NOMO-1 treated with DMSO at 0.1 percent for 48 hours (cell line): ENCODE measurements around the gene SOCS7.

ENCODE experiments used
- DNase-seq: peaks from one replicate; lab custom pipeline; 2025; ENCODE audit not compliant: unreplicated experiment; lab: John Stamatoyannopoulos, UW

Gene SOCS7

DNA sequence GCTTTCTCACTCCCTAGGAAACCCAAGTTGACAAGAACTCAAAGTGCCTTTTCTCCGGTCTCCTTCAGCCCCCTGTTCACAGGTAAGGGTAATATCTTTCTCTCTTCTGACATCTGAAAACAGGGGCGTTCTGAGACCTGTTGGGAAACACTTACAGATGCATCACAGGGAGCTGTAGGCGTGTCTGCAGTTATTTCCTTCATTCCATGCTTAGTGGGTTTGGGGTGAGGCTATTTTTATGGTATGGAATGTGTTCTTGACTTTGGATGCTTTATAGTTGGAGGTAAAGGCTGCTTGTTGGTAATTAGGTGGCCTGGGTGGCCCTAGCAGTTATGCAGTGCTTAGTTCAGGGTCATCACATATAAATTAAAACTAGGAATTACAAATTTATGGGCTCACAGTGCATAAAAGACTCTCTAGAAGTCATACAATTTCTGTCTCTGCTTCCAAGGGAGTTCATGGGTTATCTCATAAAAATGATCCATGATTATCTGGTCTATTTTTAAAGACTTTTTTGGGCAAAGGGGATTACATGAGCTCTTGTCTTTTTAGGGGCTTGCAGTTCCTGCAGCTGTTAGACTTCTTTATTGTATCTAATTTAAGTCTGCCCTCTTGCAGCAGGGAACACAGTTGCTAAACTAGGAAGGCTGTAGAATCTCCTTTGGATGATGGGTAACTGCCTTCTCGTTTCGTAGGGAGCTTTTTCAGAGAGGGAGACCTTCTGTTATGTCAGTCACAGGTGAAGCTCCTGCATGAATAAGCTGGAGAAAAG is 10.2 kb downstream of the SOCS7 start:
- DNase-seq = no peak

GRCh38 chr17:38363016-38363415 is 11.4 kb downstream of the SOCS7 start:
- DNase-seq = no peak

DNA sequence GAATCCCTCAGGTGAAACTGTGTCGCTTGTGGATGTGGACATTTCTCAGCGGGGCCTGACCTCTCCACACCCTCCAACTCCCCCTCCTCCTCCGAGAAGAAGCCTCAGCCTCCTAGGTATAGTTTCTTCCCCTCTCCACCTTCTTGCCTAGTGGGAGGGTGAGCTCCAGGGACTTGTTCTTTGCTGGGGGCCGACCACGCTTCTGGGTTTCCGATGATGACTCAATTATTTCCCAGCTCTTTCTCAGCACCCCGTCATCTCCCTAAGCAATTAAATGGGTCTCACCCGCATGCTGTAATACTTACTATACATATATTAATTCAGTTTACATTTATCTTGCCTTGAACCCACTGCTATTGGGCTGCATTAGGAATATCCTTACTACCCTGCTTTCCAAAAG is 13.1 kb downstream of the SOCS7 start:
- no peak for DNase-seq

- no peak for DNase-seq
These were observed 17.7 kb downstream of the SOCS7 start for GRCh38 chr17:38369124-38369886.

- DNase-seq = no peak
These were observed 27.8 kb downstream of the SOCS7 start for GRCh38 chr17:38379448-38379847.

DNA sequence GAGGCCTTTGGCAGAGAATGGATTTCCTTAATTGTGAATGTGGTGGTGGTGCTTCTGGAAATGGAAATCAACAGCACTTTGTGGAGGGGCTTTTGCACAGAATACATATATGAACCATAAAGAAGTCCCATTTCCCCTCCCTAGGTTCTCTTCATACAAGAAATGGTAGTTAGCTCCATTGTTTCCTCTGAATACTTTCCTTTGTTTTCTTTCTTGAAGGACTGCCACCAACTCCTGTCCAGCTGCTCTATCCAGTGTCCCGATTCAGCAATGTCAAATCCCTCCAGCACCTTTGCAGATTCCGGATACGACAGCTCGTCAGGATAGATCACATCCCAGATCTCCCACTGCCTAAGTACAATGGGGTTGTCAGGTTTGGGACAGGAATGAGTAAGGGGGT is 43.4 kb downstream of the SOCS7 start:
- DNase-seq = no peak

DNA sequence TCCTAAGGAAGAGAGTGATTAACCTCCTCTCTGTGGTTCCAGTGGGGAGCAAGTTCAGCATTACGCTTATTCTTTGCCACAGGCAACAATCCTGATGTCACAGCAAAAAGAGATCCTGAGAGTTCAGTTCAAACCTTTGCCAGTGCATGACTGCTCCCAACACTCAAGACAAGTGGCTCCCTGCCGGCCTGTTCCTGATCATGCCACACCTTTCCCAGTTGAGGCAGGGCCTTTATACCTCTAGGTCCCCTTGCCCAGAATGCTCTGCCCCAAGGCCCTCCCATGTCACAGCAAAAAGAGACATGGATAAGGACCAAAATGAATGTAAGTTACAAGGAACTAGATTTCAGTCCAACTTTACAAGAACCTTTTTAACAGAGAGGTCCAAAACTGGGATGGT is 45.6 kb downstream of the SOCS7 start:
- no peak for DNase-seq

DNA sequence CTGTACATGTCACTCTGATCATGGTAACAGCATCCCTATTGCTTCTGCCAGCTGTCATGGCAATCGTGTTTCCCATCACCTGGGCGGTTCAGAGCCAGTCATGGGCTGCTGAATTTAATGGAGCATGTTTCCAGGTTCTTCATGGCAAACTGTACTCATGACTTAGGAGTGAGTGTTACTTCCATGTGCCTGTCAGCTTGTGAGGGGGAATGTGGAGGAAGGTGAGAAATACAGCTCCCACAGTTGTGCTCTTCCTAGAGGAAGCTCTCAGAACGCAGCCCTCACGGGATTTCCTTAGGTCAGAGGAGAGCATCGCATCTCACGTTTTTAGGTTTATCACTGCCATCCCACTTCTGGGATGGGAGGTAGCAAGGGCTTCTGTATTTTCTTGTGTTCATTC is 48.6 kb downstream of the SOCS7 start:
- DNase-seq = no peak

GRCh38 chr17:38401459-38401858 is 49.8 kb downstream of the SOCS7 start:
- DNase-seq = no peak

DNA sequence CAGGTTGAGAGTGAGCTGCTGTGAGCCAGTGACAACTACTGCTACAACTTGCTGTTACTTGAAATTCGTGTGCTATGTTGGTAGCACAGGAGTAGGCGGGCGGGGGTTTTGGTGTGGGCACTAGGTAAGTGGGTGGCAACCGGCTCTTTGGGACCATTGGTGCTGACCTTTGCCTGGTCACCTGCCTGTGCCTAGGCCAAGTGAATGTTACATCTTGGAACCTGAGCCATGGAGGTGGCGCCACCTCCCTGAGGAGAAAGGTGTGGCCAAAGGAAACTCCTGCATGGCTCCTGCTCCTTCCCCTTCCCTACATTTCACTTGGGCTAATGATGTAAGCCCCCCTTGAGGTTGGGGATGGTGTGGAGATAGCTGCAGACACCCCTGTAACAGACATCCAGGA is 51.3 kb downstream of the SOCS7 start:
- DNase-seq = no peak

DNA sequence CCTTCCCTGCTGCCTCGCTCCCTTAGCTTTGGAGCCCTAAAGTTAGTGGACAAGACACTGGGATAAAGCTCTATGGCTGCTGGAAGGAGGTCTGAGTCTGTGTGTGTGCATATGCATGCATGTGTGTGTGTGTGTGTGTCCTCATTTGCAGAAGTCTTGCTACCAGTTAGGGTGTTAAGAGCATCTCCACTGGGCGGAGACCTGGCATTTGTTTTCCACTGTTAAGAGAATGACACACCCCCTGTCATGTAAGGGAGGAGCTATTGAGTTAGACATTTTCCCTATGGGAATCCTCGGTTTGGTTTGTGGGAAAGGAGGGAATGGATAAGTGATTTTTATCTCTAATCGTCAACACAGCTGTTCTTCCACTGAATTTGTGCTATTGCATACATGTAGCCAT is 51.8 kb downstream of the SOCS7 start:
- DNase-seq = no peak

DNA sequence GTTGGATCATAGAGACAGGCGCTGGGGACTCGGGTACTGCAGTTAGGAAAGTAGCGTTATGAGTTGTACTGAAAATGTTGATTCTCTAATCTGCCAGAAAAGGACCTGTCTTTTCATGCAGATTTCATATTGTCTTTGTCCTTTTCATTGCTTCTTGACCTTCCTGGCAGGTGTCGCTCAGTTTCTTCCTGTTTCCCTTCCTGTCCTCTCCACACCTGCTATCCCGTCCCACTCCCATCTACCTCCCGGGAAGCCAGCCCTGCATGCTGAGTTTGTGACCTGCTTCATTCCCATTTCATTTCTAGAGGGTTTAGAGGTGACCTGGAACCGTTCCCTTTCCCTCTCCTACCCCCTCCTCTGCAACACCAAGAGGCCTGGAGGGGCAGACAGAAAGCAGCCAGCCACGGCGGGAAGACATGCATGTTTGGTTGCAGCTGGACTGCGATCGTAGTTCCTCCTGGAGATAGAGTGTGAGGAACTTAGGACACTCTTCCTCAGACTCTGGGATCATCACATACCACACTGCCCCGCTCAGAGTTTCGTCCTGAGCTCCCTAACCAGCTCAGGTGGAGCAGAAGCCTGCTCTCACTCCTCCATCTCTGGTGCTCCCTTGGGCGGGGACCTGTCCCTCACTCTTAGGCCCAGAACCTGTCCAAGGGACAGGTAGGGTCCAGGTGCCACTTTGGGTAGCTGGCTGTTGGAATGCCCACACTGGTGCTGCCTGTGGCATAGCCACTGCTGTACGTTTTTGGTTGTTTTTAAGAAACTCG is 52.7 kb downstream of the SOCS7 start:
- no peak for DNase-seq

GRCh38 chr17:38405654-38406053 is 54.0 kb downstream of the SOCS7 start:
- DNase-seq = no peak

- no peak for DNase-seq
These were observed 58.6 kb downstream of the SOCS7 start for GRCh38 chr17:38410201-38410600.

GRCh38 chr17:38415250-38416194 is 63.9 kb downstream of the SOCS7 start:
- DNase-seq = peak; percentile 45

DNA sequence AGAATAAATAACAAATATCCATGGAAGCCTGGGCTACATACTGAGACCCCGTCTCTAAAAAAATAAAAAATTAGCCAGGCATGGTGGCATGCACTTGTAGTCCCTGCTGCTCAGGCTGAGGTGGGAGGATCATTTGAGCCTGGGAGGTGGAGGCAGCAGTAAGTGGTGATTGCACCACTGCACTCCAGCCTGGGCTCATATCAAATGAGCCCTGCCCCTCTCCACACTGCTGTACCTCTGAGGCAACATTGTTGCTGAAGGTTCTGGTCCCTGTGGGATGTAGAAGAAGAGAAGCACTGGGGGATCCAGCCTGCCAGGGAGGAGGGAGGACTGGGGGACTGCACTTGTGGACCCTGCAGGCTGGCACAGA is 65.2 kb downstream of the SOCS7 start:
- DNase-seq = peak; percentile 28

DNA sequence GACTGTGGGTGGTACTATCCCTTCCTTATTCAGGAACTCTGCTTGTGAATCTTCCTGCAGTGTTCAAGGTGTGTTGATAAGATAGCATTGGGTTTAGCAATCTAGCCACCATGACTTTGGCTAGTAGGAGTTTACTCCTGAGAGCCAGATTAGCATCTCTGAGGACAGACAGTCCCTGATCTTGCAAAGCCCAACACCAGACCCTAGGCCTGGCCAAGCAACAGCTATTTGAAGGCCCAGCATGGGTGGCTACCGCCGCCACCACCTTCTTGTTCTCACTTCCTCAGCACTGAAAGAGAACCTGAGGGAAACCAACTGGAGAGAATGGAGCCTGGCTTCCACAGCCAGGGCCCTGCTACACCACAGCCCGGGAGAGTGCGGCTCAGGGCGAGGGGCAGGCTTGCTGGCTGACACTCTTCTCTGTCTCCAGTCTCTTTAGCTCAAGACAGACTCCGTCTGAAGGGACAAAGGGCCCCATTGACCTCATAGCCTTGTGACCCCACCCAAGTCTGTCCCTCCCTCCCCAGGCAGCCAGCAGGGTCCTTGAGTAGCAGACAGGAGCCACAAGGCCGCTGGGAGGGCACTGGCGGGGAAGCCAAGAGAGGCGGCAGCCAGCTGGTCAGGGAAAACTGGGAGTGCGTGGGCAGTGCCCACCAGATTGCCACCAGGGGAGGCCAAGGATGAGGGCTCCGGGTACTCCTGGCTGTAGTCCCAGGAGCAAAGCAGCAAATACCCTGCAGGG is 65.7 kb downstream of the SOCS7 start:
- DNase-seq = no peak

DNA sequence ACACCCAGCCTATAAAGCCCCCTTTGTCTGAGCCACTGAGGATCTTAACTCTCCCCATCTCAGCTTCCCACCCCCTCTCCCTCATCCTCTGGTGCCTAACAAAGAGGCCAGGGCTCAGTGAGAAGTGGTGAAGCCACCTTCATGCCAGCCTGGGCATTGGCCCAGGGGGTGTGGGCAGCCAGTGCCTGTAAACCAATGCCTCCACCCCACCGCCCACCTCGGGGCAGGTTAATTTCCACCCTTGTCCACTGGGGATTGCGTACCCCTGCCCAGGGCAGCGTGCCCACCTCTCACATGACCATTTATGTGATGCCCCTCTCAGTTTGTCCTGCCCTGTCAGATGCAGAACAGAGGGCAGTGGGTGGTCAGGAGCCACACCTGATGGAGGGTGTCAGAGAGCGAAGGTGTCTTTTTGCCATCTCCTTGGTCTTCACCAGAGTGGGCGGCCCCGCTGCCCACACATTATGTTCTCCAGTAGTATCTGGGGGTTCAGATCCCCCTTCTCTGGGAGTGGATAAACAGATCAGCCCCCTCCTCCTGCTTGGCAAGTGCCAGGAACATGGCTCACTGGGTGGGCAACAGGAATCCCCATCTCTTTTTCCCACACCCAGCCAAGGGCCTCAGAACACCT is 66.5 kb downstream of the SOCS7 start:
- no peak for DNase-seq

- no peak for DNase-seq
These were observed 67.3 kb downstream of the SOCS7 start for GRCh38 chr17:38418693-38419507.
